ENCODE data around the gene CMSS1.

Gene CMSS1

GRCh38 chr3:99803297-99803696 is 14.4 kb upstream of the CMSS1 start:
- no peak for DNase-seq
- Histone ChIP-seq H3K23ac (ENCODE audit: low read length) (no peak overlapping the region), H3K27ac (ENCODE audit: low read depth, low read length) (no peak overlapping the region), H3K79me2 (ENCODE audit: control insufficient read depth, insufficient read depth, low read length, poor library complexity) (no peaks in the 10 kb centered on the region), H3K9ac (ENCODE audit: low read length) (no peak overlapping the region), H2AFZ (ENCODE audit: insufficient read depth, low read length, poor library complexity) (no peak overlapping the region), H2AK5ac (ENCODE audit: low read length) (no peak overlapping the region), H3K18ac (ENCODE audit: low read length) (no peak overlapping the region), H3K4me2 (ENCODE audit: low read length) (no peak overlapping the region), H2BK120ac (ENCODE audit: insufficient read depth, low read length, poor library complexity) (no peak overlapping the region), H3K9me3 (ENCODE audit: insufficient read depth, low read depth, low read length) (peaks cover 7% of the 10 kb centered on the region), H4K12ac (ENCODE audit: low read depth, low read length) (no peak overlapping the region), H3K4me1 (ENCODE audit: control insufficient read depth in 1 of 2, insufficient read depth in 2 of 2, low read length in 2 of 2) (no peaks in the 10 kb centered on the region), H4K8ac (ENCODE audit: low read depth, low read length) (no peak overlapping the region), H2BK12ac (ENCODE audit: low read length) (no peak overlapping the region), H3K4ac (ENCODE audit: low read depth, low read length) (no peak overlapping the region), H2BK5ac (ENCODE audit: low read depth, low read length, poor library complexity) (no peak overlapping the region), H3K36me3 (ENCODE audit: control insufficient read depth in 1 of 2, insufficient read depth in 2 of 2, low read length in 2 of 2) (peaks cover 0 to 3% of the 10 kb centered on the region in 2 experiments), H3K79me1 (ENCODE audit: low read length) (no peaks in the 10 kb centered on the region), H4K91ac (ENCODE audit: low read depth, low read length) (no peak overlapping the region), H3K14ac (ENCODE audit: low read length) (no peak overlapping the region), H3K4me3 (ENCODE audit: low read depth, low read length) (no peak overlapping the region), H3K27me3 (ENCODE audit: insufficient read depth, low read length) (no peaks in the 10 kb centered on the region)
- no CpG with 5 or more reads among the region's 1 CpG for WGBS (ENCODE audit: extremely low coverage, insufficient coverage, insufficient read length)

GRCh38 chr3:99805160-99805559 is 12.5 kb upstream of the CMSS1 start:
- no peaks in the 10 kb centered on the region for H3K79me2 ChIP-seq (ENCODE audit: control insufficient read depth, insufficient read depth, low read length, poor library complexity)
- no peak overlapping the region for H2BK120ac ChIP-seq (ENCODE audit: insufficient read depth, low read length, poor library complexity)
- DNase-seq = no peak
- no peak overlapping the region for H2AK5ac ChIP-seq (ENCODE audit: low read length)
- H2BK12ac ChIP-seq (ENCODE audit: low read length) = no peak overlapping the region
- no peak overlapping the region for H4K12ac ChIP-seq (ENCODE audit: low read depth, low read length)
- no peak overlapping the region for H2BK5ac ChIP-seq (ENCODE audit: low read depth, low read length, poor library complexity)
- H3K4me3 ChIP-seq (ENCODE audit: low read depth, low read length) = no peak overlapping the region
- no peak overlapping the region for H3K27ac ChIP-seq (ENCODE audit: low read depth, low read length)
- no peak overlapping the region for H4K8ac ChIP-seq (ENCODE audit: low read depth, low read length)
- no peaks in the 10 kb centered on the region for H3K4me1 ChIP-seq (ENCODE audit: control insufficient read depth in 1 of 2, insufficient read depth in 2 of 2, low read length in 2 of 2)
- no peak overlapping the region for H3K4ac ChIP-seq (ENCODE audit: low read depth, low read length)
- no peaks in the 10 kb centered on the region for H3K27me3 ChIP-seq (ENCODE audit: insufficient read depth, low read length)
- no peak overlapping the region for H2AFZ ChIP-seq (ENCODE audit: insufficient read depth, low read length, poor library complexity)
- H3K4me2 ChIP-seq (ENCODE audit: low read length) = no peak overlapping the region
- H4K91ac ChIP-seq (ENCODE audit: low read depth, low read length) = no peak overlapping the region
- no CpG with 5 or more reads among the region's 2 CpGs for WGBS (ENCODE audit: extremely low coverage, insufficient coverage, insufficient read length)
- no peak overlapping the region for H3K9ac ChIP-seq (ENCODE audit: low read length)
- no peaks in the 10 kb centered on the region for H3K79me1 ChIP-seq (ENCODE audit: low read length)
- H3K23ac ChIP-seq (ENCODE audit: low read length) = no peak overlapping the region
- H3K36me3 ChIP-seq (ENCODE audit: control insufficient read depth in 1 of 2, insufficient read depth in 2 of 2, low read length in 2 of 2) = peaks cover 0 to 3% of the 10 kb centered on the region in 2 experiments
- no peak overlapping the region for H3K14ac ChIP-seq (ENCODE audit: low read length)
- no peak overlapping the region for H3K18ac ChIP-seq (ENCODE audit: low read length)
- H3K9me3 ChIP-seq (ENCODE audit: insufficient read depth, low read depth, low read length) = peaks cover 7% of the 10 kb centered on the region

GRCh38 chr3:99808163-99808794 is 9.4 kb upstream of the CMSS1 start:
- Histone ChIP-seq H3K14ac (ENCODE audit: low read length) (no peak overlapping the region), H4K91ac (ENCODE audit: low read depth, low read length) (no peak overlapping the region), H3K4me2 (ENCODE audit: low read length) (no peak overlapping the region), H3K4me3 (ENCODE audit: low read depth, low read length) (no peak overlapping the region), H3K36me3 (ENCODE audit: control insufficient read depth in 1 of 2, insufficient read depth in 2 of 2, low read length in 2 of 2) (peaks cover 0 to 3% of the 10 kb centered on the region in 2 experiments), H3K18ac (ENCODE audit: low read length) (no peak overlapping the region), H2BK120ac (ENCODE audit: insufficient read depth, low read length, poor library complexity) (no peak overlapping the region), H2BK5ac (ENCODE audit: low read depth, low read length, poor library complexity) (no peak overlapping the region), H3K79me2 (ENCODE audit: control insufficient read depth, insufficient read depth, low read length, poor library complexity) (no peaks in the 10 kb centered on the region), H3K9ac (ENCODE audit: low read length) (no peak overlapping the region), H3K23ac (ENCODE audit: low read length) (no peak overlapping the region), H3K27ac (ENCODE audit: low read depth, low read length) (no peak overlapping the region), H2BK12ac (ENCODE audit: low read length) (no peak overlapping the region), H4K12ac (ENCODE audit: low read depth, low read length) (no peak overlapping the region), H3K4me1 (ENCODE audit: control insufficient read depth in 1 of 2, insufficient read depth in 2 of 2, low read length in 2 of 2) (no peaks in the 10 kb centered on the region), H4K8ac (ENCODE audit: low read depth, low read length) (no peak overlapping the region), H2AFZ (ENCODE audit: insufficient read depth, low read length, poor library complexity) (no peak overlapping the region), H3K27me3 (ENCODE audit: insufficient read depth, low read length) (no peaks in the 10 kb centered on the region), H3K9me3 (ENCODE audit: insufficient read depth, low read depth, low read length) (peaks cover 7% of the 10 kb centered on the region), H3K4ac (ENCODE audit: low read depth, low read length) (no peak overlapping the region), H2AK5ac (ENCODE audit: low read length) (no peak overlapping the region), H3K79me1 (ENCODE audit: low read length) (no peaks in the 10 kb centered on the region)
- WGBS (ENCODE audit: extremely low coverage, insufficient coverage, insufficient read length) = no CpG with 5 or more reads among the region's 4 CpGs
- peak; percentile 67 to 87 for DNase-seq

- H3K79me1 ChIP-seq (ENCODE audit: low read length) = no peaks in the 10 kb centered on the region
- H3K27ac ChIP-seq (ENCODE audit: low read depth, low read length) = no peak overlapping the region
- peaks cover 0 to 3% of the 10 kb centered on the region in 2 experiments for H3K36me3 ChIP-seq (ENCODE audit: control insufficient read depth in 1 of 2, insufficient read depth in 2 of 2, low read length in 2 of 2)
- H3K4me3 ChIP-seq (ENCODE audit: low read depth, low read length) = no peak overlapping the region
- H3K4ac ChIP-seq (ENCODE audit: low read depth, low read length) = no peak overlapping the region
- H4K91ac ChIP-seq (ENCODE audit: low read depth, low read length) = no peak overlapping the region
- no peak overlapping the region for H4K8ac ChIP-seq (ENCODE audit: low read depth, low read length)
- H3K9ac ChIP-seq (ENCODE audit: low read length) = no peak overlapping the region
- H3K27me3 ChIP-seq (ENCODE audit: insufficient read depth, low read length) = no peaks in the 10 kb centered on the region
- no peak overlapping the region for H3K14ac ChIP-seq (ENCODE audit: low read length)
- H2AK5ac ChIP-seq (ENCODE audit: low read length) = no peak overlapping the region
- no peaks in the 10 kb centered on the region for H3K4me1 ChIP-seq (ENCODE audit: control insufficient read depth in 1 of 2, insufficient read depth in 2 of 2, low read length in 2 of 2)
- no peak overlapping the region for H4K12ac ChIP-seq (ENCODE audit: low read depth, low read length)
- H3K9me3 ChIP-seq (ENCODE audit: insufficient read depth, low read depth, low read length) = peaks cover 7% of the 10 kb centered on the region
- H2BK12ac ChIP-seq (ENCODE audit: low read length) = no peak overlapping the region
- DNase-seq = no peak
- WGBS (ENCODE audit: extremely low coverage, insufficient coverage, insufficient read length) = no CpG with 5 or more reads among the region's 2 CpGs
- no peak overlapping the region for H3K4me2 ChIP-seq (ENCODE audit: low read length)
- H2AFZ ChIP-seq (ENCODE audit: insufficient read depth, low read length, poor library complexity) = no peak overlapping the region
- H2BK5ac ChIP-seq (ENCODE audit: low read depth, low read length, poor library complexity) = no peak overlapping the region
- no peak overlapping the region for H3K23ac ChIP-seq (ENCODE audit: low read length)
- no peak overlapping the region for H2BK120ac ChIP-seq (ENCODE audit: insufficient read depth, low read length, poor library complexity)
- H3K18ac ChIP-seq (ENCODE audit: low read length) = no peak overlapping the region
- no peaks in the 10 kb centered on the region for H3K79me2 ChIP-seq (ENCODE audit: control insufficient read depth, insufficient read depth, low read length, poor library complexity)
Observed at GRCh38 chr3:99809565-99809964, 8.1 kb upstream of the CMSS1 start.
